MM.1S (cell line): Measurements from ENCODE around the gene LMNA.
"Not testable (repeated sequence)": the region's sequence is repeated elsewhere in the genome, so short reads cannot be mapped to it uniquely, and the experiment has no call there.

Experiments
- DNase-seq: peaks from one replicate; pipeline ENCODE4 v3.0.0-alpha.2; 2015
- H2AFZ ChIP-seq: fragments of 300-600 bp; sonication (generic); 2 replicates; pipeline ENCODE4 v1.6.0; 2016; ENCODE audit warnings: antibody characterized with exemption, low read length
- H3F3A ChIP-seq: fragments of 300-600 bp; sonication (generic); 2 replicates; pipeline ENCODE4 v1.6.1; 2016; ENCODE audit warnings: mild to moderate bottlenecking, antibody characterized with exemption, low read length, moderate library complexity, mixed read lengths; ENCODE audit not compliant: insufficient read depth
- H3K27ac ChIP-seq: fragments of 300-600 bp; sonication (generic); 2 replicates; pipeline ENCODE4 v1.5.1; 2016; ENCODE audit warnings: mild to moderate bottlenecking, low read length
- H3K27me3 ChIP-seq: fragments of 300-600 bp; sonication (generic); replicated peaks from 2 replicates; pipeline ENCODE4 v1.6.0; 2016; ENCODE audit warnings: low read length; ENCODE audit not compliant: insufficient read depth
- H3K36me3 ChIP-seq: fragments of 300-600 bp; sonication (generic); replicated peaks from 2 replicates; pipeline ENCODE4 v1.6.1; 2016; ENCODE audit warnings: mild to moderate bottlenecking, low read length, mixed read lengths; ENCODE audit not compliant: insufficient read depth
- H3K4me1 ChIP-seq: fragments of 300-600 bp; sonication (generic); 2 replicates; pipeline ENCODE4 v1.6.1; 2016; ENCODE audit warnings: low read length, mixed read lengths
- H3K4me2 ChIP-seq: fragments of 300-600 bp; sonication (generic); 2 replicates; pipeline ENCODE4 v1.6.0; 2016; ENCODE audit warnings: low read depth, low read length
- H3K4me3 ChIP-seq: fragments of 300-600 bp; sonication (generic); 2 replicates; pipeline ENCODE4 v1.5.1; 2016; ENCODE audit warnings: low read length, mixed read lengths
- H3K79me2 ChIP-seq: fragments of 300-600 bp; sonication (generic); 2 replicates; pipeline ENCODE4 v1.6.1; 2016; ENCODE audit warnings: mixed run types, low read length, mixed read lengths
- H3K9ac ChIP-seq: fragments of 300-600 bp; sonication (generic); 2 replicates; pipeline ENCODE4 v1.6.1; 2016; ENCODE audit warnings: low read length, mixed read lengths
- H3K9me2 ChIP-seq: fragments of 300-600 bp; sonication (generic); replicated peaks from 2 replicates; pipeline ENCODE4 v1.6.1; 2016; ENCODE audit warnings: mild to moderate bottlenecking, low read length, mixed read lengths; ENCODE audit not compliant: insufficient read depth
- H3K9me3 ChIP-seq: fragments of 300-600 bp; sonication (generic); replicated peaks from 2 replicates; pipeline ENCODE4 v1.6.1; 2016; ENCODE audit warnings: mild to moderate bottlenecking, low read length, mixed read lengths; ENCODE audit not compliant: insufficient read depth
- H4K20me1 ChIP-seq: fragments of 300-600 bp; sonication (generic); 2 replicates; pipeline ENCODE4 v1.6.1; 2016; ENCODE audit warnings: mild to moderate bottlenecking, low read length, moderate library complexity, mixed read lengths; ENCODE audit not compliant: insufficient read depth
- CTCF ChIP-seq: fragments of 300-600 bp; sonication (generic); IDR thresholded peaks from 2 replicates; pipeline ENCODE4 v1.5.1; 2016; ENCODE audit warnings: antibody characterized with exemption, low read length, mixed read lengths
- EZH2 ChIP-seq: fragments of 300-600 bp; sonication (generic); optimal IDR thresholded peaks from 2 replicates; pipeline ENCODE3; 2017; ENCODE audit warnings: low read depth, mild to moderate bottlenecking, antibody characterized with exemption, low read length, mixed read lengths
- EZH2phosphoT487 ChIP-seq: fragments of 300-600 bp; sonication (generic); IDR thresholded peaks from 2 replicates; pipeline ENCODE4 v1.6.1; 2018; ENCODE audit warnings: antibody characterized with exemption, low read length

The LMNA gene

GRCh38 chr1:156180471-156180870 is 66.0 kb downstream of the LMNA start:
- Histone ChIP-seq H3K79me2 (no peaks in the 10 kb centered on the region; the same call in 1 of the 2 replicates), H3K36me3 (peaks cover 21% of the 10 kb centered on the region), H3K4me1 (no peaks in the 10 kb centered on the region), H4K20me1 (no peaks in the 10 kb centered on the region), H3F3A (peaks cover 12% of the 10 kb centered on the region; the same call in 1 of the 2 replicates), H2AFZ (no peak overlapping the region), H3K9me3 (no peaks in the 10 kb centered on the region), H3K9ac (no peak overlapping the region), H3K4me3 (no peak overlapping the region), H3K9me2 (no peaks in the 10 kb centered on the region), H3K27me3 (no peaks in the 10 kb centered on the region), H3K27ac (no peak overlapping the region), H3K4me2 (no peak overlapping the region)
- no peak for DNase-seq
- no peak for TF ChIP-seq CTCF
- TF ChIP-seq EZH2, result no peak
- no peak for TF ChIP-seq EZH2phosphoT487

- H3K27me3 ChIP-seq, H3K9me2 ChIP-seq, H3K79me2 ChIP-seq, H3K4me2 ChIP-seq, H3K4me3 ChIP-seq, H4K20me1 ChIP-seq, H3K4me1 ChIP-seq, H2AFZ ChIP-seq, DNase-seq, H3K9ac ChIP-seq, H3K27ac ChIP-seq, H3F3A ChIP-seq, H3K9me3 ChIP-seq: not testable (repeated sequence)
- H3K36me3 ChIP-seq, result peaks cover 11% of the 10 kb centered on the region
Measured at GRCh38 chr1:156181391-156181924, 66.9 kb downstream of the LMNA start.

- DNase-seq, H3K36me3 ChIP-seq, H3K9me3 ChIP-seq, H4K20me1 ChIP-seq, H3K9me2 ChIP-seq, H3K4me2 ChIP-seq, H3F3A ChIP-seq, H3K27me3 ChIP-seq, H3K9ac ChIP-seq, H3K79me2 ChIP-seq, H3K4me1 ChIP-seq, H3K27ac ChIP-seq, H2AFZ ChIP-seq, H3K4me3 ChIP-seq: not testable (repeated sequence)
Measured at GRCh38 chr1:156182010-156182779, 67.7 kb downstream of the LMNA start.

- not testable (repeated sequence) for H3K4me1 ChIP-seq, H3K36me3 ChIP-seq, H3K9me3 ChIP-seq
Measured at GRCh38 chr1:156186347-156187177, 72.1 kb downstream of the LMNA start.

More at GRCh38 chr1:156186347-156187177, 72.1 kb downstream of the LMNA start:
- H3F3A ChIP-seq, result peaks cover 10% of the 10 kb centered on the region
- not testable (repeated sequence) for H3K4me2 ChIP-seq, H2AFZ ChIP-seq, H3K4me3 ChIP-seq, H4K20me1 ChIP-seq, H3K9ac ChIP-seq, H3K79me2 ChIP-seq, H3K27me3 ChIP-seq, DNase-seq, H3K27ac ChIP-seq, H3K9me2 ChIP-seq
